ENCODE results near the gene TSHZ2.

- no peak for TF ChIP-seq CTCF (IDR thresholded peaks at IDR 0.05)
- no peak for TF ChIP-seq EP300 (IDR thresholded peaks at IDR 0.05)
- TF ChIP-seq POLR2AphosphoS5 (IDR thresholded peaks at IDR 0.05), result no peak
These were observed 327.7 kb downstream of the TSHZ2 start for GRCh38 chr20:53299831-53300230.
